GM19372 (cell line): ENCODE measurements around the gene RAB11FIP3.
A peak's percentile ranks its signal among the peaks of the same experiment; 100 is the strongest.

Source experiments
- ATAC-seq: cut with Tn5 transposase; IDR thresholded peaks from one replicate; pipeline ENCODE4 v1.9.1; 2021; ENCODE audit warnings: mild to moderate bottlenecking, low read depth, moderate library complexity; ENCODE audit not compliant: unreplicated experiment

The RAB11FIP3 gene

DNA sequence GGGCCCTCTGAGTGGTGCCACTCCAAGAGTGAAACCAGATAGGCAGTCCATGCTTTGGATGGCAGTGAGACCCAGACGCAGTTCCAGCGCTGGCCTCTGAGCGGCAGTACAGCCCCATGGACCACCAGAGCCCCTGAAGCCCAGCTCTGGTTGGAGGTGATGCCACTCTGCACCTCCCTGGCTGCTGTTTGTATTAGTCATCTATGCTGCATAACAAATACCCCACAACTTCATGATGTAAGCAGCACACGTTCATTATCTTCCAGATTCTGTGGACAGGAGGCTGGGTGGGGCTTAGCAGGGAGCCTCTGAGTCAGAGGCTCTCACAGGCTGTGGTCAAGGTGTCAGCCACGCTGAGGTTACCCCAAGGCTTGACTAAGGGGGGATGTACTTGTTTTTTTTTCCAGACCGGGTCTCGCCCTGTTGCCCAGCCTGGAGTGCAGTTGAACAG lies 33.5 kb upstream of the RAB11FIP3 start:
- ATAC-seq = no peak

DNA sequence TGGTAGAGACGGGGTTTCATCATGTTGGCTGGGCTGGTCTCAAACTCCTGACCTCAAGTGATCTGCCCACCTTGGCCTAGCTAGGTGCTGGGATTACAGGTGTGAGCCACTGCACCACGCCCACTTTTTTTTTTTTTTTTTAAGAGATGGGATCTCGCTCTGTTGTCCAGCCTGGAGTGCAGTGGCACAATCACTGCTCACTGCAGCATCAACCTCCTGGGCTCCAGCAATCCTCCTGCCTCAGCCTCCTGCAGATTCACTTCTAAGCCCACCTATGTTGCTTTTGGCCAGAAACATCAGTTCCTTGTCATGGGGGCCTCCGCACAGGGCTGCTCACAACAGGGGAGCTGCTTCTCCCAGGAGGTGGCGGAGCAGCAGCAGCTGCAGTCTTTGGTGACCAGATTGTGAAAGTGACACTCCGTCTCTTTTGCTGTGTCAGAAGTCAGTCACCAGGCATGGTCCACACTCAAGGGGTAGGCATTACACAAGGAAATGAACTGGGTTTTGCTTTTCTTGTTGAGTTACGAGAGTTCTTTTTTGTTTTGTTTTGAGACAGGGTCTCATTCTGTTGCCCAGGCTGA lies 32.9 kb upstream of the RAB11FIP3 start:
- no peak for ATAC-seq

DNA sequence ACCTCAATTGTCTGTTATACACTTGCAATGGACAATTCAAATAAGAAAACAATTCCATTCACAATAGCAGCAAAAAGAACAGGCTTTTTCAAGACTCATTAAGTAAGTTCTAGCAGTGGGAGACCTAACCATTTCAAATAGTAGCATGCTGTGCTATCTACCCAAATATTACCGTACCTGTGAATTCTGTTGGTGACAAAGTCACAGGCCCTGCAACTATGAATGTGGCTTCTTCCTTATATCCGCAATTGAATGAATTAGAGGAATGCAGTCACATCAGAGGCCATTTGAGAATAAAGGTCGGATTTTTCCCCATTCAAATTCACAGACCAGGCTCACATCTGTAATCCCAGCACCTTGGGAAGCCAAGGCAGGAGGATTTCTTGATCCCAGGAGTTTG lies 29.2 kb upstream of the RAB11FIP3 start:
- ATAC-seq = no peak

DNA sequence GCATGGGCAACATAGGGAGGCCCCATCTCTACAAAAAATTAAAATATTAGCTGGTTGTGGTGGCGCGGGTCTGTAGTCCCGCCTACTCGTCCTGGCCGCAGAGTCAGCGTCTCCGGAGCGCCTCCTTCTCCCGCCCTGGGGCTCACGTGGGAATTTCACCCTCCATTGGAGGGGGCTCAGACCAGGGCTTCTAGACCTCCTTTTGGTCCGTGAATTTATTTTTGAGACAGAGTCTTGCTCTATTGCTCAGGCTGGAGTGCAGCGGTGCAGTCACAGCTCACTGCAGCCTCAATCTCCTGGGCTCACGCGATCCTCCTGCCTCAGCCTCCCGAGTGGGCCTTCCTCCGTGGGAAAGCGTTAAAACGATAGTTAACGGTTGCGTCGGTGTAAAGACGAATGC lies 28.8 kb upstream of the RAB11FIP3 start:
- no peak for ATAC-seq

DNA sequence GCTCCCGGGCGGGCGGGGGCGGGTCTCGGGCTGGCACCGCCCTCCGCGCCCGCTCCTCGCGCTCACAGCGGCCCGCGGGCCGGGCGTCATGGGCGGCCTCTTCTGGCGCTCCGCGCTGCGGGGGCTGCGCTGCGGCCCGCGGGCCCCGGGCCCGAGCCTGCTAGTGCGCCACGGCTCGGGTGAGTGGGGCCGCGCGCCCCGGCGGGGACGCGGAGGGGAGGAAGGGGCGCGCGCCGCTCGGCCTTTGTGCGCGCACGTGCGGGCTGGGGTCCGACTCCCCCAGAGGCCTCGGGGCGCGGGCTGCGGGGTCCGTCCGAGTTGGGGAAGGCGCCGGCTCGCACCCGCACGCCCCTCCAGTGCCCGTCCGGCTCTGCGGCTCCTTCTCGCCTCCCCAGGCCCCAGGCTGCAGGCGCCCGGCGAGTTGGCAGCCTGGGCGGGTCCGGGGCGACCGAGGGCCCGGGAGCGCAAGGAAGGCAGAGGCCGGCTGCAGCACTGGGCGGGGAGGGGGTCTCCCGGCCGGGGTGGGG lies 28.3 kb upstream of the RAB11FIP3 start, which contains the start of gene NME4:
TSS of gene NME4 (plus strand) at position 65 of the 527 bp plus-strand sequence. CDS start at position 89, 24 bp downstream.
- ATAC-seq = no peak

DNA sequence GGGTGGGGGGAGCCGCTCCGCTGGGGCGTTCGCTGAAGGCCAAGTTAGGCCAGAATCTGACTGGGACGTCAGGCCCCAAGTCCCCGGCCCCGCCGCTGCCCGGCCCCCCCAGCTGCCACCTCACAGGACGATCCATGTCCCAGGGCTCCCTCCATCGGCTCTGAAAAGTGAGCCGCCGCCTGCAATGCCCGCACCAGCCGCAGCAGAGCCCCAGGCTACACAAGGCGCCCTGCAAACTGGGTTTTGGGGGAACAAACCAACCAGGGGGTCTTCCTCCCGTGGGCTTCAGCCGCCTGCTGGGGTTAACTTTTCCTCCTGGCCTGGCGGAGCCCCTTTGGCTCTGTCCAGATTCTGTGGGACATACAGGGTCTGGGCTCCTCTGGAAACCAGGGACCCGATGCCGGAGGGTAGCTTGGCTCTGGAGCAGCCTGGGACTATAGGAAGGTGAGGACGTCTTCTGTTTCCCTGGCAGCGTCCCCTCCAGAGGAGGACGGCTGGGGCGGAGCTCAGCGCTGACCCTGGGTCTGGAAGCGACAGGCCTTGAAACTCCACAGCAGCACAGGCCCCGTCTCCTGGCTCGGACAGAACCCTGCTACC lies 27.6 kb upstream of the RAB11FIP3 start:
- no peak for ATAC-seq

DNA sequence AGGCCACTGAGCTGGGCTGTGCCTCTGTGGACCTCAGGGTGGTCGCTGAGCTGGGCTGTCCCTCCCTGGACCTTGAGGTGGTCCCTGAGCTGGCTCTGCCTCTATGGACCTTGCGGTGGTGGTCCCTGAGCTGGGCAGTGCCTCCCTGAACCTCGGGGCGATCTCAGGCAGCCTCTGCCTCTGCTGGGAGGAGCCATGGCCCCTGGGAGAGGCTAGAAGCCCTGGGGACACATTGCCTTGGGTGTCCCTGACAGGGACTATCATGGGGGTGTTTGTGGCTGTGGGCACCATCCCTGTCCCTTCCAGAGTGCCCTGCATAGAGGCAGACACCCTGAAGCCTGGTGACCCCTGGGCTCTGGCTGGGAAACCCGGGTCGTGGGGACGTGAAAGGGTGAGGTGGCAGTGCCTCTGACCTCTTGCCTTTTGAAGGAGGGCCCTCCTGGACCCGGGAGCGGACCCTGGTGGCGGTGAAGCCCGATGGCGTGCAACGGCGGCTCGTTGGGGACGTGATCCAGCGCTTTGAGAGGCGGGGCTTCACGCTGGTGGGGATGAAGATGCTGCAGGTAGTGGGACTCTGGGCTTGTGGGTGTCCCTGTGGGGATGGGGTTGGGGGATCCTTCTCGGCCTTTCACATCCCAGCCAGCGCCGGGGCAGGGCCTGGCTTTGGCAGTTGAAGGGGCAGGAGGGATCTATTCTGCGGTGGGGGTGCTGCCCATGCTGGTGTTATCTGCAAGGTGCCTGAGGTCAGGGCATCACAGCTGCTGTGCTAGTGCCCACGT lies 26.7 kb upstream of the RAB11FIP3 start:
- ATAC-seq = no peak

DNA sequence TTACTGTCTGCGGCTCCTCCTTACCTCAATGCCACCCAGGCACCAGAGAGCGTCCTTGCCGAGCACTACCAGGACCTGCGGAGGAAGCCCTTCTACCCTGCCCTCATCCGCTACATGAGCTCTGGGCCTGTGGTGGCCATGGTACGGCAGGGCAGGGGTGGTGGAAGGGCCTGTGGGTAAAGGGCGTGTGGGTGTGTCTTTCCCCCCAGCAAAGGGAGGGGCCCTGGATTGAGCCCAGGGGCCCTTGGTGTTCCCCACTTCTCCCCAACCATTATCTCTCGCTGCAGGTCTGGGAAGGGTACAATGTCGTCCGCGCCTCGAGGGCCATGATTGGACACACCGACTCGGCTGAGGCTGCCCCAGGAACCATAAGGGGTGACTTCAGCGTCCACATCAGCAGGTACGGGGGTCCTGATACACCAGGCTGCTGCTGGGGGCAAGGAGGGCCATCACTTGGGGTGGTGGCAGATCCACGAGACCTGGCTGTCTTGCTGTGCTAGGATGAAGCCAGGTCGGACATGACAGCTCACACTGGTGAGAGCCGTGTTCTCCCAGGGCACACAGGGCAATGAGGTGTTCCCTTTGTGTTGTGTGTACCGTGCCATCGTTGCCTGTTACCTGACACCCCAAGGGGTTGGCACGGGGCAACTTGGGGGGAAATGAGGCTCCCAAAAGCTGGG lies 26.0 kb upstream of the RAB11FIP3 start:
- no peak for ATAC-seq

DNA sequence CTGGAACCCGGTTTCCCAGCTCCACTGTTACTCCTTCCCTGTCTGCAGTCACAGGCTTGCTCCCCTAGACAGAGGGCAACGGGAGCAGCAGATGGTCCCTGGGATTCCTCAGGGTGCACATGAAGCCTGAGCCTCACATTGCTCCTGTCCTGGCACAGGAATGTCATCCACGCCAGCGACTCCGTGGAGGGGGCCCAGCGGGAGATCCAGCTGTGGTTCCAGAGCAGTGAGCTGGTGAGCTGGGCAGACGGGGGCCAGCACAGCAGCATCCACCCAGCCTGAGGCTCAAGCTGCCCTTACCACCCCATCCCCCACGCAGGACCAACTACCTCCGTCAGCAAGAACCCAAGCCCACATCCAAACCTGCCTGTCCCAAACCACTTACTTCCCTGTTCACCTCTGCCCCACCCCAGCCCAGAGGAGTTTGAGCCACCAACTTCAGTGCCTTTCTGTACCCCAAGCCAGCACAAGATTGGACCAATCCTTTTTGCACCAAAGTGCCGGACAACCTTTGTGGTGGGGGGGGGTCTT lies 25.3 kb upstream of the RAB11FIP3 start:
- ATAC-seq = no peak

DNA sequence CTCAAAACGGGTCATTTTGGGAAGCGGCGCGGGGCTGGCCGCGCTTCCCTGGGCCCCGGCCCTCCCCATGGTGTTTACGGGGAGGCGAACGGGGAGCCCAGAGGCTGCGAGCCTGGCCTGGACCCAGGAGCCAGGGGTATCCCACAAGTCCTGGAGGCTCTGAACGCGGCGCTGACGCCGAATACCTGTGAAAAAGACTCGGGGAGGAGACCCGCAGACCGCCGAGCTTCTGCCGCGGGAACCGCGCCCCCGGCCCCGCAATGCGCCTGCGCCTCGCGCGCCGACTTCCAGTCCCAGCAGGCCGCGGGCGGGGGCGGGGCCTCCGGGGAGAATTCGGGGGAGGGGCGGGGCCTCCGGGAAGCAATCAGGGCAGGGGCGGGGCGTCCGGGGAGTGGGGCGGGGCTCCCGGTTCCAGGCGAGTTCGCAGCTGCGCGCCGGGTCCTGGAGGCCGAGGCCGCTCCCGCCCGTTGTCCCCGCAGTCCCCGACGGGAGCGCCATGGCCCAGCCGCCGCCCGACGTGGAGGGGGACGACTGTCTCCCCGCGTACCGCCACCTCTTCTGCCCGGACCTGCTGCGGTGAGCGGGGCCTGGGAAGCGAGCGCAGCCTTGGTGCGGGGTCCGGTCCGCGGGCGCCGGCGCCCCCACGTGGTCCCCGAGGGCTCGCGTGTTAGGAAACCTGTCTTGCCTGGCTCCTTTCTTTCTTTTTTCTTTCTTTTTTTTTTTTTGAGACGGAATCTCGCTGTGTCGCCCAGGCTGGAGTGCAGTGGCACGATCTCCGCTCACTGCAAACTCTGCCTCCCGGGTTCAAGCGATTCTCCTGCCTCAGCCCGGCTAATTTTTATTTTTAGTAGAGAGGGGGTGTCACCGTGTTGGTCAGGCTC lies 23.7 kb upstream of the RAB11FIP3 start, which contains the start of gene DECR2:
TSS of gene DECR2 (plus strand) at position 418 of the 881 bp plus-strand sequence. CDS start at position 497, 79 bp downstream.
- ATAC-seq = peak; percentile 68

DNA sequence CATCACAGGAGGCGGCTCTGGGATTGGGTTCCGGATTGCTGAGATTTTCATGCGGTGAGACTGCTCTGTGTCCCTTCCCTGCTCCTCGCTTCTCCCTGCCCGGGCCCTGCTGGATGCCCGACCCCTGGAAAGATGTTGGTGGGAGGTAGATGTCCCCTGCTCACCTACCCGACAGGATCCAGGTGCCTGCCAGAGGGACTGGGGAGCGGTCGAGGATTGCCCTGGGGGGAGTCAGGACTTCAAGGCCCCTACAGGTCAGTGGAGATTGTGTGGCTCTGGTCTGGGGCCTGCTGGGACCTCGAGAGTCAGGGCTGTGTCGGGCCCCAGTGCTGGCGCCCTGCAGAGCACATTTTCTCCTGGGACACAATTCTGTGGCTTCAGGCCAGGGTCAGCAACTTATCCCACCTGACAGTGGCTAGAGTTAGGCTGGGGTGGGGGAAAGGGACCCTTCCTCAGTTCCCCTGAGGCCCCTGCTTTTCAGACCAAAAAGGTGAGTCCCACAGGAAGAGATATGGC lies 20.4 kb upstream of the RAB11FIP3 start:
- no peak for ATAC-seq

DNA sequence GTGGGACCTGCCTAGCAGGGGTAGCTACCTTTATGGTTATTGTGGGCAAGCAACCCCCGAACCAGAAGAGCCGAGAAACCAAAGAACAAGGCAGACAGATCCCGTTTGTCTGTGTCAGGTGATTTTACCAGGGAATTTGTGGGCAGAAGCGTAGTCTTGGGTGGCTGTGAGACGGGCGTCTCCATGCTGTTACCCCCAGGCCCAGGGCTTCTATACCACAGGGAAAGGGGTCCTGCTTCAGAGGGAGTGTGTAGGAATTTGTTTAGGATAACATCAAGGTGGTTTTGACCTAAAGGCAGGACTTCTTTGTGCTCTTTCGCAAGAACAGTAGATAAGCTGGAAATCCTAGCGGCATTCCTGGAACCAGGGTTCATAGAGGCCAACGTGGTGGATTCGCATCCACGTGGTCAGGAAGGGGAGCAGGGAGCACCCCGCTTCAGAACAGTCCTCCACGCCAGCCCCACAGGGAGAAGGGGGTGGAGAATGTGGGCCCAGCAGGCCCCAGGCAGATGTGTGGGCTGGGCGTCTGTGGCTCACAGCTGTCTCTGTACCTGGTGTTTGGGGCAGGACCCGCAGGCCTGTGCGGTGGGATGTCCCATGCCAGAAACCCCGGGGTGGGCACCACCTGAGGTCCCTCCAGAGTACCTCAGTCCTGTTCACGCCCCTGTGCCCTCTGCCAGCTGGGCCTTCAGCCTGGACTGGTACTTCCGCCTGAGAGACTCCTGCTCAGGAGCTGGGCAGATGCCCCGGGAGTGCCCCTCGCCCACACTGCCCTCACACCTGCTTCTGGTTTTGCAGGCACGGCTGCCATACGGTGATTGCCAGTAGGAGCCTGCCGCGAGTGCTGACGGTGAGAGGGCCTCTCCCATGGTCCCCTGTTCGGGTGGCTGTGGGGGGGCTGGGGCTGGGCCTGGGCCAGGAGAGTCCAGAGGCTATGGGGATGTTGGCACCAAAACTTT lies 19.6 kb upstream of the RAB11FIP3 start:
- ATAC-seq = no peak

DNA sequence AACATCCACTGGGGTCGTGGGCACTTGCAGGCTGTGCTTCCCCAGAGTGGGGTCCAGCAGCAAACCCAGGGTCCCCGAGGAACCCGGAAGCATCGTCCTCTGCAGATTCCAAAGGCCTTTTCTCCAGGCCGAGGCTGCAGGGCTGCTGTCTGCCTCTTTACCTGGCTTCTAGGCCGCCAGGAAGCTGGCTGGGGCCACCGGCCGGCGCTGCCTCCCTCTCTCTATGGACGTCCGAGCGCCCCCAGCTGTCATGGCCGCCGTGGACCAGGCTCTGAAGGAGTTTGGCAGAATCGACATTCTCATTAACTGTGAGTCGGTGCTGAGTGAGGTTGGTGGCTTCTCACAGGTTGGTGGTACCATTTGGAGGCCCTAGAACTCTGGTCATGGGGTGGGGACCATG lies 18.2 kb upstream of the RAB11FIP3 start:
- ATAC-seq = no peak

DNA sequence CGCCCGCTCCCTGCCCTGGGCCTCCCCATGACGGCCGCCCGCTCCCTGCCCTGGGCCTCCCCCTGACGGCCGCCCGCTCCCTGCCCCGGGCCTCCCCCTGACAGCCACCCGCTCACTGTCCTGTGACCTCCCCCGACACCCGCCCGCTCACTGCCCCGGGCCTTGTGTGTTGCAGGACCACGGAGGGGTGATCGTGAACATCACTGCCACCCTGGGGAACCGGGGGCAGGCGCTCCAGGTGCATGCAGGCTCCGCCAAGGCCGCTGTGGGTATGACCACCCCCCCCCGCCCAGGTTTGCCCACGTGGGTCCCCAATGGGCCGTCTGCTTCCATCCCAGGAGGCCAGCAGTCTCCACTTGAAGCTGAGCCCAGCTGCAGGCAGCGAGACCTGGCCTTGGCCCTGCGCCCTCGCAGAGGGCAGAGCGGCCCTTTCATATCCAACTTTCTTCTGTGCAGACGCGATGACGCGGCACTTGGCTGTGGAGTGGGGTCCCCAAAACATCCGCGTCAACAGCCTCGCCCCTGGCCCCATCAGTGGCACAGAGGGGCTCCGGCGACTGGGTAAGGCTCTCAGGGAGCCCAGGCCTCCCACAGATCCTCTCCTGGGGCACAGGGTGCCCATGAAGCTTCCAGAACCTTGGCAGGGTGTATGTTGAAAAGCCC lies 14.8 kb upstream of the RAB11FIP3 start:
- no peak for ATAC-seq

DNA sequence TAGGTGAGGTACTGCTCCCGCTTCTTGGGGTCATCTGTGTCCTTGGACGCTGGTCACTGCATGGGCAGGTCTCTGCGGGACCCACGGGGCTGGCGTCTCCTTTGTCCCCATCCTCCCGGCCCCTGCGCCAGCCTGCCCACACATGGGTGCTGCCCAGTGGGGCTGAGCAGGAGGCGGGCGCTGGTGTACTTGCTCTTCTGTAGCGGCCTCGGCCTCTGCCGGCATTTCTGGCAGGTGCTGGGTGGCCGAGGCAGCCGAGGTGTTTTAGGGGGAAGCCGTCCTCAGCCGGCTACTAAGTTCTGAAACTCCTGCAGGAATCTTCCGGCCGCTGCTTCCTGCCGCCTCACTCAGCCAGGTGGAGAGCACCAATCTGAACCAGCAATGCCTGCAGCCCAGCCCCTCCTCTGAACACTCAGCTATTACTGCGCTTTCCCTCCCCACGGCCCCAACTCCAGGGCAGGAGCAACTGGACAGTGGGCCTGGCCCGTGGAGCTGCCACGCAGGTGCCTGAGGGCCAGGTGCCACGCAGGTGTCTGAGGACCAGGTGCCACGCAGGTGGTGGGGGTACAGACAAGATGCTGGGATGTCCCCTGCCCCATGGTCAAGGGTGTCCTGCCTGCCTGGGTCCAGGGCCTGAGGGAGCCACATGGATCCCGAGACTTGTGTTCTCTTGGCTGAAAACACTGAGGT lies 13.7 kb upstream of the RAB11FIP3 start:
- ATAC-seq = no peak

DNA sequence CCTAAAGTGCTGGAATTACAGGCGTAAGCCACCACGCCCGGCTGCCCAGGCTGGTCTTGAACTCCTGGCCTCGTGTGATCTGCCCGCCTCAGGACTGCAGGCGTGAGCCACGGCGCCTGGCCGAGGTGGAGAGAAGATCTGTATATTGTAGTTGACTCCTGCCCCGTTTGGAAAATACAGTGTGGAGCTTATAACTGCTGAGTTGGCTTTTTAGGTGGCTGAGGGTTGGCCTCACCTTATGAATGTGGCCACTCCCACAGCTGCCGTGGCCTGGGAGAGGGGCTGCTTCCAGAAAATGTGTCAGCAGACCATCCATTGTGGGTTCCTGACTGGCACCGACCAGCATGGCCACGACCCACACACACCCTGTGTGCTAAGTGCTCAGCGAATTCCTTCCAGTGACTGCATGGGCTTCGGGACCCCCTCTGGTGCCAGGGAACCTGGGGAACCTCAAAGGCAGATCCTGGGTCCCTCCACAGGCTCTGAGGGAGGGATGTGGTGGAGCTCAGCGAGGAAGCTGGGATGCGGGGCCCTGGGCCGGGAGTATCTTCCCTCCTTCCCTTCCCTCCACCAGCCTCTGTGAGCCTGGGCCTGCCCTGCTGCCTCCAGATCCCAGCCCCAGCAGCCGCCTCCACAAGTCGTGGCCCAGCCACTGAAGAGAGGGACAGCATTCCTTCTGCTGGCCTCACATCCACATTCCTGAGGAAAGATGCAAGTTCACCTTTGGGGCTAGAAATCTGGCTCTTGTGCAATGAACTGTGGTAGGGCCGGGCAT lies 10.9 kb upstream of the RAB11FIP3 start:
- no peak for ATAC-seq
